Hepatocyte (in vitro differentiated cells): ENCODE data around the gene MID1. TPM values are rescaled to one million over a fixed set of nuclear protein-coding genes. Genes with fewer than 3 reads are reported as not detected.

Experiments used
- DNase-seq: peaks from one replicate; pipeline ENCODE4 v3.0.0-alpha.2; 2016; ENCODE audit warnings: low spot score
- H2AFZ ChIP-seq: fragments of 200-600 bp; sonication (generic); 2 replicates; pipeline ENCODE4 v1.6.0; 2016; ENCODE audit warnings: antibody characterized with exemption, mild to moderate bottlenecking
- H3K27ac ChIP-seq: fragments of 200-600 bp; sonication (generic); 2 replicates; pipeline ENCODE4 v1.5.1; 2016; ENCODE audit warnings: mild to moderate bottlenecking
- H3K27me3 ChIP-seq: fragments of 200-600 bp; sonication (generic); 2 replicates; pipeline ENCODE4 v1.6.1; 2016
- H3K36me3 ChIP-seq: fragments of 200-600 bp; sonication (generic); replicated peaks from 2 replicates; pipeline ENCODE4 v1.5.1; 2016; ENCODE audit warnings: low read depth; ENCODE audit not compliant: insufficient read depth
- H3K4me1 ChIP-seq: fragments of 200-600 bp; sonication (generic); 2 replicates; pipeline ENCODE4 v1.5.1; 2016; ENCODE audit warnings: mild to moderate bottlenecking, moderate library complexity; ENCODE audit not compliant: insufficient read depth
- H3K4me2 ChIP-seq: fragments of 200-600 bp; sonication (generic); 2 replicates; pipeline ENCODE4 v1.6.0; 2016
- H3K4me3 ChIP-seq: fragments of 200-600 bp; sonication (generic); 2 replicates; pipeline ENCODE4 v1.5.1; 2016; ENCODE audit warnings: mild to moderate bottlenecking
- H3K79me2 ChIP-seq: fragments of 200-600 bp; sonication (generic); 2 replicates; pipeline ENCODE4 v1.6.0; 2017; ENCODE audit warnings: mild to moderate bottlenecking
- H3K9me2 ChIP-seq: fragments of 200-600 bp; sonication (generic); replicated peaks from 2 replicates; pipeline ENCODE4 v1.6.0; 2017; ENCODE audit warnings: mild to moderate bottlenecking; ENCODE audit not compliant: insufficient read depth
- H3K9me3 ChIP-seq: fragments of 200-600 bp; sonication (generic); 2 replicates; pipeline ENCODE4 v1.5.1; 2016; ENCODE audit warnings: low read depth, mild to moderate bottlenecking
- H4K20me1 ChIP-seq: fragments of 200-600 bp; sonication (generic); 2 replicates; pipeline ENCODE4 v1.6.0; 2016; ENCODE audit warnings: mild to moderate bottlenecking; ENCODE audit not compliant: insufficient read depth, poor library complexity, severe bottlenecking
- EZH2 ChIP-seq: fragments of 200-600 bp; sonication (generic); IDR thresholded peaks from 2 replicates; pipeline ENCODE4 v1.6.1; 2016; ENCODE audit warnings: antibody characterized with exemption, mild to moderate bottlenecking, borderline replicate concordance
- EZH2phosphoT487 ChIP-seq: fragments of 200-600 bp; sonication (generic); IDR thresholded peaks from one replicate; pipeline ENCODE4 v1.6.1; 2018; ENCODE audit warnings: antibody characterized with exemption, mild to moderate bottlenecking, low read depth, moderate library complexity; ENCODE audit not compliant: unreplicated experiment, severe bottlenecking
- WGBS: methylation state at CpG from one replicate; pipeline ENCODE4 v1.1.6; 2016; ENCODE audit warnings: low lambda C conversion rate; ENCODE audit errors: missing lambda C conversion rate; 5-methylcytosine and 5-hydroxymethylcytosine counted together
- polyA plus RNA-seq: library from polyadenylated mRNA; unstranded; fragments of >200 nt; fragmentation: Nextera tagmentation; extraction: Ambion mirVana; gene quantifications from 2 replicates; pipeline ENCODE4 v1.2.1, GENCODE V29; 2016
- total RNA-seq: library from RNA; depleted of rRNA; stranded (reverse); fragments of >200 nt; gene quantifications from 2 replicates; pipeline ENCODE4 v1.2.3, GENCODE V29; 2014
- TF ChIP-seq, protein P1 (sequence below): fragments of 200-600 bp; sonication (generic); IDR thresholded peaks from 2 replicates; pipeline ENCODE4 v1.5.1; 2016; ENCODE audit warnings: antibody characterized with exemption, mild to moderate bottlenecking; ENCODE audit not compliant: poor library complexity

Gene MID1
- total and polyA plus RNA-seq, 2 experiments from 2014 or later, result 21.1 to 21.3 TPM

DNA sequence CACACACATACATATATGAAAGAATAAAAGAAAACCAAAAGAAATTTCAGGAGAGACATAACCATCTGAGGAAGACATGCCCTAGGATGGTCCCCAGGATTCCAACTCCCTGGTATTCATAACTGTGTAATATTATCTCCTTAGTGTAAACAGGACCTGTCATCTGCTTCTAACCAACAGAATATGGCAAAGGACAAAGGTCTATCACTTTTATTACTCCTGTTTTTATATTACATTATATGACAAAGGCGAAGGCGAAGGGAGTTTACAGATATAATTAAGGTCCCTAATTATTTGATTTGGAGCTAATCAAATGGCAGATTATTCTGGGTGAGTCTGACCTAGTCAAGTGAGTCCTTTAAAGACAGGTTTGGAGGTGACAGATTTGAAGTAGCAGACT is 155.1 kb downstream of the MID1 start:
- no peak overlapping the region for H3K4me3 ChIP-seq
- no peak for DNase-seq
- no peaks in the 10 kb centered on the region for H3K79me2 ChIP-seq
- H2AFZ ChIP-seq, result no peak overlapping the region
- H3K9me2 ChIP-seq, result no peaks in the 10 kb centered on the region
- WGBS, result 94% methylated on average over 2 of the region's 2 CpGs
- no peaks in the 10 kb centered on the region for H3K27me3 ChIP-seq
- no peaks in the 10 kb centered on the region for H3K9me3 ChIP-seq
- H4K20me1 ChIP-seq, result no peaks in the 10 kb centered on the region
- TF ChIP-seq, protein P1, sequence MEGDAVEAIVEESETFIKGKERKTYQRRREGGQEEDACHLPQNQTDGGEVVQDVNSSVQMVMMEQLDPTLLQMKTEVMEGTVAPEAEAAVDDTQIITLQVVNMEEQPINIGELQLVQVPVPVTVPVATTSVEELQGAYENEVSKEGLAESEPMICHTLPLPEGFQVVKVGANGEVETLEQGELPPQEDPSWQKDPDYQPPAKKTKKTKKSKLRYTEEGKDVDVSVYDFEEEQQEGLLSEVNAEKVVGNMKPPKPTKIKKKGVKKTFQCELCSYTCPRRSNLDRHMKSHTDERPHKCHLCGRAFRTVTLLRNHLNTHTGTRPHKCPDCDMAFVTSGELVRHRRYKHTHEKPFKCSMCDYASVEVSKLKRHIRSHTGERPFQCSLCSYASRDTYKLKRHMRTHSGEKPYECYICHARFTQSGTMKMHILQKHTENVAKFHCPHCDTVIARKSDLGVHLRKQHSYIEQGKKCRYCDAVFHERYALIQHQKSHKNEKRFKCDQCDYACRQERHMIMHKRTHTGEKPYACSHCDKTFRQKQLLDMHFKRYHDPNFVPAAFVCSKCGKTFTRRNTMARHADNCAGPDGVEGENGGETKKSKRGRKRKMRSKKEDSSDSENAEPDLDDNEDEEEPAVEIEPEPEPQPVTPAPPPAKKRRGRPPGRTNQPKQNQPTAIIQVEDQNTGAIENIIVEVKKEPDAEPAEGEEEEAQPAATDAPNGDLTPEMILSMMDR, result no peak
- TF ChIP-seq EZH2 (no peak), EZH2phosphoT487 (no peak)
- no peak overlapping the region for H3K27ac ChIP-seq
- H3K4me1 ChIP-seq, result no peaks in the 10 kb centered on the region
- no peak overlapping the region for H3K4me2 ChIP-seq
- H3K36me3 ChIP-seq, result no peaks in the 10 kb centered on the region

DNA sequence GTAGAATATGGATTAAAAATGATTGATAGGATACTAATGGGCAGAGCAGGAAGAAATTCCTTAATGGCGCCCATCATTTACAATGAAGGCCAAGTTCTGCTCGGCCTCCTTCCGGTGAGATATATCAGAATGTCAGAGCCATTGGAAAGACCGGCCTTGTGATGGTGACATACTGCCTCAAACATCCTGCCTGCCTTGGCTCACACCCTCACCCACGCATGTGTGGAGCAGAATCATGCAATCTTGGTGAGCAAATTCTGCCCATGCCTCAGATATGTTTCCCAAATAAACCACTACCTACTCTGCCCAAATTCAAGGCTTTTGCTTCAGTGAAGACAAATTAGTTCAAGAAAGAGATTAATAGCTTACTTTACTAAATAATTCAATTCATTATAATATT is 163.3 kb downstream of the MID1 start:
- no peaks in the 10 kb centered on the region for H4K20me1 ChIP-seq

DNA sequence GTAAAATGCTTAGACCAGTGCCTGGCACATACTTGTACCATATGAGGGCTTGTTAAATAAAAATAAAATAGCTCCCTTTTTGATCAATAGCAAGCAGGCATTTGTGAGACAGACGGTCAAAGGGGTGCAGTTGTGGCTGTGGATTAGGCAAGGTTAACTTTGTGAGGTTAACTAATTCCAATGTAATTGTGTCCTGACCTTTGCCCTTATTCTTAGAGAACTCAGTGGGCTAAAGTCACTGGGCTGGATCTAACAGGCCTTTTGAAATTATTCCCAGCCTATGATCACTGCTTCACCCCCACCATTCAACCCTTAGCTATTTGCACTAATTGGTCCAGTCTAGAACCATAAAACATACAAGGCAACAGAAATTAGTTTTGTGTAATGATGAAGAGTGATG is 166.4 kb downstream of the MID1 start:
- Histone ChIP-seq H3K9me2 (no peaks in the 10 kb centered on the region), H3K4me1 (no peaks in the 10 kb centered on the region), H3K27ac (no peak overlapping the region), H3K4me2 (no peak overlapping the region), H3K4me3 (no peak overlapping the region), H2AFZ (no peak overlapping the region), H3K36me3 (no peaks in the 10 kb centered on the region), H4K20me1 (no peaks in the 10 kb centered on the region), H3K79me2 (no peaks in the 10 kb centered on the region), H3K9me3 (no peaks in the 10 kb centered on the region), H3K27me3 (no peaks in the 10 kb centered on the region)
- DNase-seq, result no peak
- WGBS, result 87% methylated on average over 1 of the region's 1 CpG
- TF ChIP-seq, protein P1, result no peak
- TF ChIP-seq EZH2, result no peak
- TF ChIP-seq EZH2phosphoT487, result no peak

More for the DNA sequence above, 163.3 kb downstream of the MID1 start:
- H3K9me3 ChIP-seq, result no peaks in the 10 kb centered on the region
- H3K27me3 ChIP-seq, result no peaks in the 10 kb centered on the region
- no peak overlapping the region for H3K27ac ChIP-seq
- no peak for DNase-seq
- no peaks in the 10 kb centered on the region for H3K9me2 ChIP-seq
- H2AFZ ChIP-seq, result no peak overlapping the region
- 84% methylated on average over 5 of the region's 5 CpGs for WGBS
- no peaks in the 10 kb centered on the region for H3K36me3 ChIP-seq
- H3K79me2 ChIP-seq, result no peaks in the 10 kb centered on the region
- H3K4me3 ChIP-seq, result no peak overlapping the region
- H3K4me2 ChIP-seq, result no peak overlapping the region
- H3K4me1 ChIP-seq, result no peaks in the 10 kb centered on the region
- TF ChIP-seq EZH2, result no peak
- TF ChIP-seq EZH2phosphoT487, result no peak
- TF ChIP-seq, protein P1, result no peak

DNA sequence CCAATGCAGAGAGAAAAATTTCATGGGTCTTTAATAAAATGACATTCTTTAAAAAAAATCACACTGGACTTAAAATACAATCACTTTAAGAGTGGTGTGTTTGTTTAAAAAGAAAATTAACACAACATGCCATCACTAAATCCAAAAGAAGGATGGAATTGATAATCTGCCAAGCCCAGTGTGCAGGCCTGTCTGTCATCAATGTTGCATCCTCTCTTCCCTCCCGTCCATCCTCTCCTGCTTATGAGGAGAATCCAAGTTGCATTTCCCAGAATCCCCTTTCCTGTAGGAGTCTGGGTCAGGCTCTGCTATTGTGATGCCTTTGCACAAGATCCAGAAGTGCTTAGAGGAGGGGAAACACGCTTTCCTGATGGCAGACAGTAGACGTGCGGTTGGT is 169.4 kb downstream of the MID1 start:
- Histone ChIP-seq H4K20me1 (no peaks in the 10 kb centered on the region), H2AFZ (no peak overlapping the region), H3K79me2 (no peaks in the 10 kb centered on the region), H3K27me3 (no peaks in the 10 kb centered on the region), H3K4me2 (no peak overlapping the region), H3K4me3 (no peak overlapping the region), H3K27ac (no peak overlapping the region), H3K36me3 (no peaks in the 10 kb centered on the region), H3K9me2 (no peaks in the 10 kb centered on the region), H3K4me1 (no peaks in the 10 kb centered on the region), H3K9me3 (no peaks in the 10 kb centered on the region)
- TF ChIP-seq, protein P1, result no peak
- no peak for TF ChIP-seq EZH2phosphoT487
- no peak for TF ChIP-seq EZH2
- DNase-seq, result no peak
- WGBS, result 84% methylated on average over 4 of the region's 4 CpGs
